NCI-H1417 treated with DMSO at 0.1 percent for 48 hours (cell line): ENCODE measurements around the gene TPD52L1.
"Not testable (repeated sequence)": the region's sequence is repeated elsewhere in the genome, so short reads cannot be mapped to it uniquely, and the experiment has no call there.

ENCODE experiments used
- DNase-seq: peaks from one replicate; lab custom pipeline; 2025; lab: John Stamatoyannopoulos, UW

Gene TPD52L1

DNA sequence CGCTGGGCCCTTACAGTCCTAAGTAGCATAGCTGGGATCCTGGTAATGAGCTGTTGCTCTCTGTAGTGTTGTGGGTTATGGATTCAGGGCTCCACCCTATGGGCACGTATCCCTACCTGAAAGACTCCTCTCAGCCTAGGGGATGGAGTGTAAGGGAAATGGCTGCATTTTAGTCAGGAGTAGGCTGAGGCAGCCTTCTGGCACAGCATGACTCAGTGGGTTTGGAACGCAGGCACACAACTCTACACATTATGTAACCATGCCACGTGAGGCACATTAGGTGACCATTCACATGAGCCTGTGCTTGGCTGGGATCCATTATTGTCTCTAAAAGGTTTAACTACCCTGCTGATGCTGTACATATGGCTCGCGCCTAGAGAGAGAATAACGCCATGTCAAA is 120.4 kb downstream of the TPD52L1 start:
- DNase-seq, result no peak

DNA sequence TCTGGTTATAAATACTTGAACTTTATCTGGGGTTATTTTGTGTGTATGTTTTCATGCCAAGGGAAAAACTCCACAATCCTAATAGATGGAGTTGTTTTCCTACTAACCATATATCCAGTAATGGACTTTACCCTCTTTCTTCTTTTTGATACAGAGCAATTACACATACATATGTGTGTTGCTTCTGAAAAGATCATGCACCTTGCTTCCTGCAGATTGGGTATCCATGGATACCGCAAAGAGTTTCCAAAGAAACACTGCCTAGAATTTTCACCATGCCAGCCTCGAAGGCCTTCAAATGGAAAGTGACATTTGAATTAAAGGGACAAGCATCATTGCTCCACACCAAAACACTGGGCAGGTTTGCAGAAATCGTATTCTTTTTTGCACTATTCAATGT is 121.4 kb downstream of the TPD52L1 start:
- DNase-seq, result no peak

DNA sequence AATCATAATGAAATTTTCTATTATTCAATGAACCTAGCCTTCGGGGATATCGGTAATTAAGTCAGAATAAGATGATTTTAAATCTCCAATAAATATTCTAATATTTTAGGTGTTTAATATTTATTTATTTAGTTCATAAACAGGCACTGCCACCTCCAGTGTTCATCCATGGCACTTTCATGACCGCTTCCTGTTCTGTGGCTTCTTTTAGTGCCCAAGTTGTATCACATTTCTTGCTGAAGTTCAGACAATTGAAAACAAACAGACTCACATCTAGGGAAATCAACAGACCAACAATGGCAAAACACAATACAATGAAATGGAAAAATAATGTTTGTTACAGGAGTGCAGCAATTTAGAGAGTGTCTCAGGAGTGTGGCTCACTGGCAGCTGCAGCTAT is 122.2 kb downstream of the TPD52L1 start:
- no peak for DNase-seq

DNA sequence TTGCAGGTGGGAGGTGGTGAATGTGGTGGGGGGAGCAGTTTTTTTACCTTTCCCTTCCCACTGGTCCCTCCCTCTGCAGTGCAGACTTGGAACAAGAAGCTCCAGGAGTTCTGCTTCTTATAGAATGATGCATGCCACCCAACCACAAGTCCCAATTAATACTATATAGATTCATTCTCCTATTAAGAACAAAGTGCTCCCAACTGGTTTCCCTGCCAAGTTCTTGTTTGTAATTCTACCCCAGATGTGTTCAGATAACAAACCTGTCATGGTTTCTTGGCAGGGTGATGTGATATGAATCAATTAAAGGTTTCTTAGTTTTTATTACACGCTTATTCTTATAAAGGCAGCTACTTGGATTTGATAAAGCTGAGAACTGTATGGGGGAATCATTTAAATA is 124.3 kb downstream of the TPD52L1 start:
- no peak for DNase-seq

DNA sequence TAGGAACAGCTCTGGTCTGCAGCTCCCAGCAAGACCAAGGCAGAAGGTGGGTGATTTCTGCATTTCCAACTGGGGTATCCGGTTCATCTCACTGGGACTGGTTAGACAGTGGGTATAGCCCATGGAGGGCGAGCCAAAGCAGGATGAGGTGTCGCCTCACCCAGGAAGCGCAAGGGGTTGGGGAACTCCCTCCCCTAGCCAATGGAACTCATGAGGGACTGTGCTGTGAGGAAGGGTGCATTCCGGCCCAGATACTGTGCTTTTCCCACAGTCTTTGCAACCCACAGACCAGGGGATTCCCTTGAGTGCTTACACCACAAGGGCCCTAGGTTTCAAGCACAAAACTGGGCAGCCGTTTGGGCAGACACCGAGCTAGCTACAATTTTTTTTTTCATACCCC is 126.4 kb downstream of the TPD52L1 start:
- no peak for DNase-seq

DNA sequence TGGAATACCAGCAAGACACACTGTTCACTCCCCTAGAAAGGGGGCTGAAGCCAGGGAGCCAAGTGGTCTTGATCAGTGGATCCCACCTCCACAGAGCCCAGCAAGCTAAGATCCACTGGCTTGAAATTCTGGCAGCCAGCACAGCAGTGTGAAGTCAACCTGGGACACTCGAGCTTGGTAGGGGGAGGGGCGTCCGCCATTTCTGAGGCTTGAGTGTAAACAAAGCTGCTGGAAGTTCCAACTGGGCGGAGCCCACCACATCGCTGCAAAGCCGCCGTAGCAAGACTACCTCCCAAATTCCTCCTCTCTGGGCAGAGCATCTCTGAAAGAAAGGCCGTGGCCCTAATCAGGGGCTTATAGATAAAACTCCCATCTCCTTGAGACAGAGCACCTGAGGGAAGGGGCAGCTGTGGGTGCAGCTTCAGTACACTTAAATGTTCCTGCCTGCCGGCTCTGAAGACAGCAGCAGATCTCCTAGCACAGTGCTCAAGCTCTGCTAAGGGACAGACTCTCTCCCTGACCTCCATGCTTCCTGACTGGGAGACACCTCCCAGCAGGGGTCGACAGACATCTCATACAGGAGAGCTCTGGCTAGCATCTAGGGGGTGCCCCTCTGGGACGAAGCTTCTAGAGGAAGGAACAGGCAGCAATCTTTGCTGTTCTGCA is 126.9 kb downstream of the TPD52L1 start:
- not testable (repeated sequence) for DNase-seq

DNA sequence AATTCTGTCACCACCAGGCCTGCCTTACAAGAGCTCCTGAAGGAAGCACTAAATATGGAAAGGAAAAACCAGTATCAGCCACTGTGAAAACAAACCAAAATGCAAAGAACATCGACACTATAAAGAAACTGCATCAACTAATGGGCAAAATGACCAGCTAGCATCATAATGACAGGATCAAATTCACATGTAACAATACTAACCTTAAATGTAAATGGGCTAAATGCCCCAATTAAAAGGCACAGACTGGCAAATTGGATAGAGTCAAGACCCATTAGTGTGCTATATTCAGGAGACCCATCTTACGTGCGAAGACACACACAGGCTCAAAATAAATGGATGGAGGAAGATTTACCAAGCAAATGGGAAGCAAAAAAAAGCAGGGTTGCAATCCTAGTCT is 128.9 kb downstream of the TPD52L1 start:
- DNase-seq, result not testable (repeated sequence)

DNA sequence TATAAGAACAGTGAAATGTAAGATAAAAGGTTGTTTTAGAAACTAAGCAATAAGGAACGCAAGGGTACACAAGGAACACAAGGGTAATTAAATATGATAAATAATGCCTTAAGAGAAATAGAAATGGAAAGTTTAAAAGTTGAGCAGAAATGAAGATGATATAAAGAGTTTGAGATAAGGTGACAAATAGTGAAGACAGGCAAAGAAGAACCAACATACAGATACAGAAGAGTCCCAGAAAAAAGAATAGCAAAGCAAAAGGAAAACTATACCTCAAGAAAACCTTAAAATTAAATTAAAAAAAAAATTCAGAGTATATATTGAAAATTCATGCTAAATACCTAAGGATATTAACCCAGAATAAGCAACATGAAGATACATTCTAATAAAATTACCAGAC is 131.8 kb downstream of the TPD52L1 start:
- no peak for DNase-seq

DNA sequence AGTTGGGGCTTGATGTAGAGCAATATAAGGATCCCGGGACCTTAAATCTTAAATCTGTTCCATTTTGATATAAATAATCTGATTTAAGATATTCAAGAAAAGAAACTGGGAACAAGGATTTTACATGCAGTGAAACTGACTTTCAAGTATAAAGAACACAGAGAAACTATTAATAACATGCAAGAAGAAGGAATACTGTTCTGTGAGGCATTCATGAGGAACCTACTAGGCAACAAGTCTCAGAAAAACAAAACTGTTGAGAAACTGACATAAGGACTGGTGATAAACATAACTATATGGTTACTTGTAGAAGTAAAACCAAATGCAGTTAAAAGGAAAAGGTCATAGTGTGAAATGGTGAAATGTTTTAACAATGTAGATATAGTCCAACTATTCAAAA is 132.4 kb downstream of the TPD52L1 start:
- no peak for DNase-seq

DNA sequence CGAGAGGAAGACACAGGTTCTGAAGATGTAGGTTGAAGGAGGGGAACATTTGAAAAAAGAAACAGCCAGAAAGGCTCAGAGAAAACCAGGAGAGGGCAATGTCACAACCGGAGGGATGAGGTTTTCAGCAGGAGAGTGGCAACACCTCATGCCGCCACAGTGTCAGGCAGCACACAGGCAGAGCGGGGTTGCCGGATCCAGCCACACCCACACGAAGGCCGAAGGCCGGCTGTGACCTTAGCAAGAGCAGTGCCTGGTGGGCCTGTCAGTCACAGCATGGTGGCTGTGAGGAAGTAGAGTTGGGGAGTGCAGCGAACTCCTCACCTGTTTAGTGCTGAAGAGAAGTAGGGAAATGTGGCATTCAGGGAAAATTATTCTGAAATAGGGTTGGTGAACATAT is 134.1 kb downstream of the TPD52L1 start:
- no peak for DNase-seq

DNA sequence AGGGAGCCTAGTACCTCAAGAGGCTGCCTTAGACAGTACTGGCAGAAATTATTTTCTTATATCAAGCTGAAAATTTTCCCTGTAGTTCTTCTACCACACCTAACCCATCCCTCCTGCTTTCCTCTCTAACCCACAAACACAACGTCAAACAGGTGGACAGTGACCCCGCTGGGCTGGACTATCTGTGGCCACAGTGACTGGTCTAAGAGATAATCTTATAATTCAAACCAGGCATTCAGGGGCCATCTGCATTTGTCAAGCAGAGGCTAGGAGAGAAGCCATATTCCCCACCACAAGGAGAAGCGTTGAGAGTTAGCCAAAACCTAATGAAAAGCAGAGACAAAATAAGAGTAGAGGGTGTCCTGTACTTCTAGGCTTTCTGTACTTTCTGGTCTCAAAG is 140.0 kb downstream of the TPD52L1 start:
- no peak for DNase-seq

DNA sequence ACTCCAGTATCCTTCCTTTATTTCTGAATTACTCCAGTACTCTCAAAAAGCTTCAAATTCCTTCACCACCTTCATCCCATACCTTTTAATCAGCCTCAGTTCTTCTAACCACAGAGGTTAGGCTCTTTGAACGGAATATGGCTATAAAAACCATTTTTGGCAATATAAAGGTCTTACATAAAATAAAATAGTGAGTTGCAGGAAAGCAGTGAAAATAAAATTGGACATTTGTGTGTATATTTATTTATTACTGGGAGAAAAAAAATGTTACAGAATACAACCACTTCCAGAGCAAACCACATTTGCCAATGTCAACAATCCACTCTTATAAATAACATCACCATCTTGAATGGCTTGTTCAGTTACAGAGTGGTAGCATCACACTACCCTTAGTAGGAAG is 140.5 kb downstream of the TPD52L1 start:
- DNase-seq, result no peak

DNA sequence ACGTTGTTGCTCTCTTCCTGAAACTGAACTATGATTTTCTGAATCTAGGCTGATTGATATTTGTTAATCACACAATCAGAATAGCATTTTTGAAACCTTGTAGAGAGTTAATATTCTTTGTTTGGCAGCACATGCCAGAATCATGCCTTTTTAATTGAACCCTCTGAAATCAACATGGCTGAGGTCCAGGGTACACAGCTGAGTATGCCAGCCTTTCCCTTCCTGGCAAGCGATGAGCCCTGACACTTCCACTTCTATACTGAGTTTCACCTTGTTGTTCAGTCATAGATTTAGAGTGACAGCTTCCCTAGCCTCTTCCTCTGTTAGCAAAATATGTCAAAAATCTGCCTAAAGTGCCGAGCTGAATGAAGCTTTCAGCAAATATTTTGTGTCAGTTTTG is 141.4 kb downstream of the TPD52L1 start:
- no peak for DNase-seq

DNA sequence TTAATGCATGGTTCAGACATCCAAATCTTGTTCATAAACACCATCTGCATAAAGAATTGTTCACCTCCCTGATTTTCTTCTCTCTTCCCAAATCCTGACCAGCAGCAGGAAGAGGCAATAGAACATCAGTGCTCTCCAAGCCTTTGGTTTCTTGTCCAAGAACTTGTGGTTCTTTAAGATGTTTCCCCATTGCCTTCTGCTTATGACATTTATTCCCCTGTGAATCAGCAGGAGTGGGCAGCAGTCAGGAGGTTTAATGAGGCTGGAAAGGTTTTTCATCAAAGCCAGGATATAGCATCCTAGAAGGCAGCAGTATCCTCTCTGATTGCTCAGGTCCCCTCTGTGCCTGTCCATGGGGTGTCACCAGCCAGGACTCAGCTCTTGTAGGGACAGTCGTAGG is 142.9 kb downstream of the TPD52L1 start:
- DNase-seq, result no peak

DNA sequence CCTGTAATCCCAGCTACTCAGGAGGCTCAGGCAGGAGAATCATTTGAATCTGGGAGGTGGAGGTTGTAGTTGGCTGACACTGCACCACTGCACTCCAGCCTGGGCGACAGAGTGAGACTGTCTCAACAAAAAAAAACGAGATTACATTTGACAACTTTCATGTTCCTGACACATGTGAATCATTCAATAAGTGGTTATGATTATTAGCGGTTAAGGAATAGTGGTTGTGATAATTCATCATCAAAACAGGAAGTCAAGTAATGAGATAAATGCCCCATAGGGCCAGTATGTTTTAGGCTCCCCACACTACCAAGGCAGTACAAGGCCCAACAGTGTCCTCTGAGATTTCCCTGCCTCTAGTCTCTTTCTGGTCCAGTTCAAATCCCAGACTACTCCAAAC is 145.7 kb downstream of the TPD52L1 start:
- no peak for DNase-seq

DNA sequence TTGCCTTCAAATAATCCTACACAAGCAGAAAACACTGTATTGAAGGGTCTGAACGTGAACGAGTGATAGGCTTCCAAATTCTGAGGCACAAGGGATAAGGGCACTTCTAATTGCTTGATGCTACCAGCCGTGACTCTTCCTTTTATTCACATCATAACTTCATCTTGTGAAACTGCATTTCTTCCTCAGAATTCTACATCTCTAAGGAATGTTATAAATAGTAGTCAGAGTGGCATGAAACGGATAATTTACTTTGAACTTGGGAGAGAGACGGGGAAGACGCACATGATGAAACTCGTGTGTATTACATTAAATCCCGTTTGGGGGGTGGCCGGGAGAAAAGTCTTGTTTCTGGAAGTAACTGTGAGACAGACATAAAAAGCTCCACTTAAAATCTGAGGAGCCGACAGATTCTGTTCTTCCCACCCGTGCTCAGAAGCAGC is 147.4 kb downstream of the TPD52L1 start:
- DNase-seq, result no peak

DNA sequence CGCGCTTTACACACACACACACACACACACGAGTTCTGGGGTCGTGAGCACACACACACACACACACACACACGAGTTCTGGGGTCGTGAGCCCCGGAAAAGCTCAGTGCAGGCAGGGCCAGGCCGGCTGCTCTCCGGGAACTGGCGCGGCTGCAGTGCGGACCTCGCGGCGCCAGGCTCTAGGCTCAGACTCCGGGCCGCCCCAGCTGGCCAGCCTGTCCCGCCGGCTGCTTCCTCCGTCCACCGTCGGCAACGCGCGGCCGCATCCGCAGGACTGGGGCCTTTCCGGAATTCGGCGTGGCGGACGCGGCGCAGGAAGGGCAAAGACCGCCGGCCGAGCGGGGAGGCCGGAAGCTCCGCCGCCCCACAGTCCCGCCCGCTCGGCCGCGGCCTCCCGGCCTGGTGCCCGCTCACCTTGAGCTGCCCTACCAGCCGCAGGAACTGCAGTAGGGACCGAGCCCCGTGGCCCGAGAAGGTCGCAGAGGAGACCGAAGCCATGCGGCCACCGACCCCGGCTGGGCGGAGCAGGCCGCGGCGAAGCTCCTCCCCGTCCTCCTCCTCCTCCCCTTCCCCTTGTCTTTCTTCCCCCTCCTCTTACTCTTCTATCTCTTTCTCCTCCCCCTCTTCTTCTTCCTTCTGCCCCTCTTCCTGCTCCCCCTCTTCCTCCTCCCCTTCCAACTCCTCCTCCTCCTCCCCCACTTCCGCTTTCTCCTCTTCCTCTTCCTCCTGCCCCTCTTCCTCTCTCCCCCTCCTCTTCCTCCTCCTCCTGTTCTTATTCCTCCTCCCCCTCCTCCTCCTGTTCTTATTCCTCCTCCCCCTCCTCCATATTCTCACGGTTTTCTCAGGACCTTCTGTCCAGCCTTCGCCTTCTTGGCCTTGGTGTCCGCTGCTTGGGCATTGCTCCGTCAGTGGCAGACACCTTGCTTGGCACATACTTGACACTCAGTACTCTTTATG is 148.1 kb downstream of the TPD52L1 start, which contains the start of gene HDDC2:
HDDC2 (minus strand) TSS at position 533 of the 957 bp plus-strand sequence; CDS start at position 498, 35 bp downstream.
- no peak for DNase-seq

DNA sequence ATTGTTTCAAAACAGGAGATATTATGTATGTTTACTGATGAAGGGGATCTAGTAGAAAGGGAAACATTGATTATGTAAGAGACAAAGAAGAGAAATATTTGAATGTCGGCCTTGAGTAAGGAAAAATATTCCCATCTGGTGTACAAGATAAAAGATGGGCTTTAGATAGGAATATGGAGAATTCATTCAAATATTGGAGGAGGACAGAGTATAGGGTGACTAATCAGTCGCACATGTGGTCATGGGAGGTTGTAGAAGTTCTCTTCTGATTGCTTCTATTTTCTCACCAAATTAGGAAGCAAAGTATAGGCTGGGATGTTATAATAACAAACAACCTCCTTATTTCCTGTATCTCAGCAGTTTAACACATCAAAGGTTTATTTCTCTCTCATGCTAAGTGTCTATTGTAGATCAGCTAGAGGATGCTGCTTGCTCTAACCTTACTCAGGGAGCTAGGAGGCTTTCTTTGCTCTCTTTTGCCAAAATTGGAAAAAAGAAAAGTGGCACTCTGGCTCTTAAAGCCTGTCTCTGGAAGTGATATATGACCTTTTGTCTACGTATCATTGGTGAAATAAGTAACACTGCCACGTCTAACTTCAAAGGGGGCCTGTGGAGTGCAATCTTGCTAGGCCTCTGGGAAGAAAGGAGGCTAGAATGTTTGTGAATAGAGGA is 149.4 kb downstream of the TPD52L1 start:
- no peak for DNase-seq

DNA sequence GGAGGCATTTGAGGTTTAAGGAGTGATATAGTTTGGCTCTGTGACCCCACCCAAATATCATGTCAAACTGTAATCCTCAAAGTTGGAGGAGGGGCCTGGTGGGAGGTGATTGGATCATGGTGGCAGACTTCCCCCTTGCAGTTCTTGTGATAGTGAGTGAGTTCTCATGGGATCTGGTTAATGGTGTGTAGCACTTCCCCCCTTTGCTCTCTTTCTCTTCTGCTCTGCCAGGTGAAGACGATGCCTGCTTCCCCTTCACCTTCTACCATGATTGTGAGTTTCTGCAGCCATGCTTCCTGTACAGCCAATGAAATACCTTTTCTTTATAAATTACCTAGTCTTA is 149.9 kb downstream of the TPD52L1 start:
- DNase-seq, result no peak

DNA sequence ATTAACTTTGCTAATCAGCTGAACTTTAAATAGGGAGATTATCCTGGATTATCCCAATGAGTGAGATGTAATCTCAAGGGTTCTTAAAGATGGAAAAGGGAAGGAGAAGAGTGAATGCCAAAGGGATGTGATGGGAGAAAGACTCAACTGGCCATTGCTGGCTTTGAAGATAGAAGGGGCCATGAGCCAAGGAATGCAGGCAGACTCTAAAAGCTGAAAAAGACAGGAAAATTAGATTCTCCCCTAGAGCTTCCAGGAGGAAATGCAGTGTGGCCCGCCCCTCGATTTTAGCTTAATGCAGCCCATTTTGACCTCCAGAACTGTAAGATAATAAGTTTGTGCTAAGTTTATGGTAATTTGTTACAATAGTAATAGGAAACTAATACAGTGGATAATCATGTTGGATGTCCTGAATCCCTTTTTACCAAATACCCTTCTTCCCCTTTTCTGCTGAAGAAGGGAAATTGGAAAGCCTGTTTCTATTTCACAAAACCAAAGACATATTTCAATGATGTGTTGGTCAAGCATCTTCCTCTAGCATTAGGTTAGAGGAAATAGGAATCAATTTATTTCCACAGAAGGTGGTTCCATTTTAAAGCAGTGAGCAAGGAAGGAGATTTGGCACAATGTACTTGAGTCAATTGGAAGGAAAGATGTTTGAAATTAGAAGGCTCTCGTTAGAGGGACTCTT is 151.5 kb downstream of the TPD52L1 start:
- no peak for DNase-seq

DNA sequence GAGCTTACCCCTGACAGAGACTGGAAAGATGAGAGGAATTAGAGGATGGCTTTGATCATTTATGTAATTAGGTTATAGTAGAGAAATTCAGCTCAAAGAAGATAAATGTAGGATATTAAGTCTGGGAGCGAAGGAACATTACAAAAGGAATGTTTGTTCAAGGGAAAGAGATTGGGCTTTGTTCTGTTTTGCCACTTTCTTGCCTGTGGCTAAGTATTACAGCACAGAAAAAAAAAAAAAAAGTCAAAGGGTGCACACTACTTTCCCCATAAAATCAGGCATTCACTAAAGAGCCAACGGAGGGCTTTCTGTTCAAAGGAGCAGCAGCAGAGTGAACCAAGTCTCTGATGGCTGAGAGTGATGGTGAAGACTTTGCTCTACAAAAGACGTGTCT is 153.2 kb downstream of the TPD52L1 start:
- no peak for DNase-seq

DNA sequence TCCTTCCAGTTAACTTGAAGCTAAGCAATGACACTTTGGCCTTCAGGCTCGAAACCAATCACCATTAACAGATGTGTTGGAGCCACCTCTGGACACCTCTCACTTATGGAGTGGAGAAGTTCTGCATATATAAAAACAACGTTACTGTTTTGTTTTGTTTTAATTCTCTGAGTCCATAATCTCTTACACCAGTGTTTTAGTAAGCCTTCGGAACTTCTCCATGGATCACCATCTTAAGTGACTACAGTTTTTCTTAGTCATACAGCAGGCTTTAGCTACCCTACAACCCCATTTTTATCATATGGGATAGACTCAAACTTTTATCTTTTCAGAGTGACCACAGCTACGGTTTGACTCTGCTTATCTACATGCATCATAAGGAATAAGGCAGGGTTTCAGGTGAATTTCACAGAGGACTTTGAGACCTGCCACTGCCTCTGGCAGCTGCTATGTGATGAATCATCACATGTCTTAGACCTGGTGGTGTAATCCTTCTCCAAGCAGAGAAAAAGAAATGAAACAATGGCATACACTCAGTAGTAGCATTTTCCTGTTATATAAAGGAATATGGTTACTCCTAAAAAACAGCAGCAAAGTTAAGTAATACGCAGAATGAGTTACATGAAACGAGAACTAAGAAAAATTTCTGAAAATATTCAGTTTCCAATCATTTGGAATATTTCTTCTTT is 153.7 kb downstream of the TPD52L1 start:
- no peak for DNase-seq
